Endothelial cell of umbilical vein (primary cell): ENCODE data around the gene EIF2AK3. TPM values are rescaled to one million over a fixed set of nuclear protein-coding genes. Genes with fewer than 3 reads are reported as not detected.

Experiments
- BruUV-seq: library from RNA; stranded (reverse); fragments of 400-500 nt; replicated peaks from 2 replicates; lab custom pipeline; 2021; lab: Mats Ljungman, UMichigan
- CTCF ChIA-PET: fragments of 300-600, 350-600 bp; sonication (Branson Sonifier 250); formaldehyde crosslinking; loops from one replicate; lab custom pipeline; 2021; ENCODE audit warnings: antibody characterized with exemption, inconsistent platforms; lab: Charles Lee
- POLR2A ChIA-PET: fragments of 300-600, 350-600 bp; sonication (Branson Sonifier 250); formaldehyde crosslinking; loops from one replicate; lab custom pipeline; 2021; ENCODE audit warnings: antibody characterized with exemption, inconsistent platforms; lab: Charles Lee
- DNase-seq: peaks from one replicate; pipeline ENCODE4 v3.0.0-alpha.2; 2011; ENCODE audit warnings: low read depth, low spot score
- FAIRE-seq: peaks from 2 replicates; lab custom pipeline; 2011; peaks lifted over from hg19 to GRCh38; lab: Jason Lieb, UNC
- H2AFZ ChIP-seq: 2 replicates; pipeline ENCODE4 v1.6.0; 2012; ENCODE audit warnings: low read depth, low read length, control low read depth, inconsistent platforms
- H3K27ac ChIP-seq: 2 replicates; pipeline ENCODE4 v1.5.1; 2011; ENCODE audit warnings: low read depth, mild to moderate bottlenecking, control low read depth, low read length, moderate library complexity; ENCODE audit not compliant: insufficient read depth
- H3K27me3 ChIP-seq, 2 experiments: 2 replicates each; pipeline versions ENCODE4 v1.6.0 to v1.6.1; 2011; ENCODE audit warnings: low read length in 2 of 2, mixed read lengths in 1 of 2; ENCODE audit not compliant: control insufficient read depth in 2 of 2, insufficient read depth in 2 of 2
- H3K36me3 ChIP-seq, 2 experiments: 2 replicates in 1 of 2; 3 replicates in 1 of 2; pipeline ENCODE4 v1.5.1; 2011; ENCODE audit warnings: low read length in 2 of 2, mild to moderate bottlenecking in 1 of 2, moderate library complexity in 1 of 2; ENCODE audit not compliant: control insufficient read depth in 2 of 2, insufficient read depth in 2 of 2; ENCODE audit errors: extremely low read depth in 1 of 2
- H3K4me1 ChIP-seq: 3 replicates; pipeline ENCODE4 v1.5.1; 2011; ENCODE audit warnings: mild to moderate bottlenecking, low read length; ENCODE audit not compliant: control insufficient read depth, insufficient read depth; ENCODE audit errors: extremely low read depth
- H3K4me2 ChIP-seq: 2 replicates; pipeline ENCODE4 v1.6.1; 2011; ENCODE audit warnings: low read length, control low read depth, mixed read lengths; ENCODE audit not compliant: insufficient read depth
- H3K4me3 ChIP-seq, 3 experiments: fragments of 200-600 bp in 1 of 3; sonication (generic), shearing (Covaris generic) in 1 of 3; replicated peaks in 1 of 3; 2 replicates each; pipeline ENCODE4 v1.5.1; 2011 to 2016; ENCODE audit warnings: control low read depth in 3 of 3, low read length in 3 of 3, mild to moderate bottlenecking in 2 of 3, inconsistent platforms in 1 of 3, low read depth in 1 of 3, moderate library complexity in 1 of 3; ENCODE audit not compliant: insufficient read depth in 1 of 3
- H3K79me2 ChIP-seq: 2 replicates; pipeline ENCODE4 v1.6.0; 2012; ENCODE audit warnings: low read length, inconsistent platforms; ENCODE audit not compliant: control insufficient read depth, insufficient read depth
- H3K9ac ChIP-seq: replicated peaks from 2 replicates; pipeline ENCODE3; 2011; ENCODE audit warnings: low read length, control low read depth; ENCODE audit not compliant: insufficient read depth; ENCODE audit errors: extremely low read depth
- H3K9me1 ChIP-seq: replicated peaks from 3 replicates; pipeline ENCODE4 v1.6.0; 2011; ENCODE audit warnings: mild to moderate bottlenecking, low read length; ENCODE audit not compliant: control insufficient read depth, insufficient read depth; ENCODE audit errors: extremely low read depth
- H3K9me3 ChIP-seq: replicated peaks from 2 replicates; pipeline ENCODE4 v1.5.1; 2012; ENCODE audit warnings: low read length, inconsistent platforms; ENCODE audit not compliant: control insufficient read depth, insufficient read depth
- H4K20me1 ChIP-seq: replicated peaks from 2 replicates; pipeline ENCODE3; 2011; ENCODE audit warnings: mild to moderate bottlenecking, low read length; ENCODE audit not compliant: control insufficient read depth, insufficient read depth; ENCODE audit errors: extremely low read depth
- CTCF ChIP-seq, 2 donors: IDR thresholded peaks; 1 replicate in 1 of 2; 2 replicates in 1 of 2; pipeline ENCODE4 v1.5.1; 2011; ENCODE audit warnings: low read length in 2 of 2, mild to moderate bottlenecking in 2 of 2, moderate library complexity in 2 of 2, control low read depth in 1 of 2, inconsistent platforms in 1 of 2, low read depth in 1 of 2; ENCODE audit not compliant: insufficient read depth in 1 of 2; ENCODE audit errors: extremely low read depth in 1 of 2
- FOS ChIP-seq: IDR thresholded peaks from 2 replicates; pipeline ENCODE4 v1.6.1; 2011; ENCODE audit warnings: mild to moderate bottlenecking, low read length, moderate library complexity, borderline replicate concordance; ENCODE audit not compliant: insufficient read depth
- GATA2 ChIP-seq: IDR thresholded peaks from 2 replicates; pipeline ENCODE4 v1.7.0; 2011; ENCODE audit warnings: low read depth, mild to moderate bottlenecking, moderate library complexity, mixed read lengths, low read length; ENCODE audit not compliant: insufficient read length, insufficient read depth
- dilution Hi-C: fragments of 300-500 bp; cut with MboI; formaldehyde crosslinking; loops from one replicate; pipeline ENCODE4 v1.15.0; 2019; ENCODE audit warnings: low sequenced_read_pairs; ENCODE audit not compliant: extremely low pct_ligation_motif_present
- intact Hi-C: fragments of 100-400 bp; cut with micrococcal nuclease; formaldehyde crosslinking; loops from one replicate; pipeline ENCODE4 v1.10.0; 2022
- polyA plus RNA-seq, 4 experiments: library from polyadenylated mRNA; depleted of rRNA in 3 of 4; stranded (reverse) in 3 of 4; unstranded in 1 of 4; fragments of >200 nt; gene quantifications; 2 replicates each; pipeline versions ENCODE4 v1.2.1 to v1.2.3, GENCODE V29; 2011 to 2012; ENCODE audit warnings: missing spikeins in 1 of 4
- total RNA-seq: library from RNA; stranded (reverse); gene quantifications from 2 replicates; pipeline ENCODE4 v1.2.3, GENCODE V29; 2021

Gene EIF2AK3
- total and polyA plus RNA-seq, 2 donors (not counting 3 experiments of a cell fraction or from before 2014, with no cell fraction given), result 5.3 to 17.3 TPM

- no TSS peak for BruUV-seq
- FAIRE-seq, result no peak
- intact Hi-C loops, result no loop called here
Observed at GRCh38 chr2:88638743-88639142, 11.5 kb upstream of the EIF2AK3 start.

More at GRCh38 chr2:88638743-88639142, 11.5 kb upstream of the EIF2AK3 start:
- H3K9me1 ChIP-seq, result no peaks in the 10 kb centered on the region
- ChIA-PET CTCF (interaction anchor here (1.7 kb wide), 1 partner anchor 31 kb away, joined by 4 read pairs; no protein-coding TSS in a partner anchor), POLR2A (no interaction called here)
- dilution Hi-C loops, result no loop called here
- H3K79me2 ChIP-seq, result no peaks in the 10 kb centered on the region
- H4K20me1 ChIP-seq, result no peaks in the 10 kb centered on the region
- no peaks in the 10 kb centered on the region for H3K36me3 ChIP-seq
- H3K4me1 ChIP-seq, result peaks cover 3% of the 10 kb centered on the region
- no peak for DNase-seq
- H2AFZ ChIP-seq, result no peak overlapping the region
- TF ChIP-seq CTCF (IDR thresholded peaks at IDR 0.05; ENCODE audit: extremely low read depth in 1 of 2, insufficient read depth in 1 of 2, low read depth in 1 of 2, low read length in 2 of 2), result no peak
- TF ChIP-seq GATA2, result no peak
- TF ChIP-seq FOS, result peak; percentile 36
- H3K4me3 ChIP-seq, result no peak overlapping the region
- H3K9ac ChIP-seq, result no peak overlapping the region
- H3K27ac ChIP-seq, result no peak overlapping the region
- no peaks in the 10 kb centered on the region for H3K9me3 ChIP-seq
- H3K27me3 ChIP-seq, result peaks cover 3 to 6% of the 10 kb centered on the region in 2 experiments
- no peak overlapping the region for H3K4me2 ChIP-seq
